Mesenteric fat pad (tissue), 1 donor: ENCODE results near the gene EPAS1. TPM values are rescaled to one million over a fixed set of nuclear protein-coding genes. Genes with fewer than 3 reads are reported as not detected.

Experiments used
- DNase-seq: peaks from one replicate; pipeline ENCODE4 v3.0.0-alpha.2; 2020; ENCODE audit warnings: low spot score
- total RNA-seq: library from RNA; stranded (reverse); fragmentation: NEBNext Ultra II Directional; extraction: Animal tissue kit (Norgen Biotek cat#: 25700); gene quantifications from one replicate; pipeline ENCODE4 v1.2.1, GENCODE V29; 2021
- donor health status: DM: yes; HTN: yes; CAD: no.

Gene EPAS1
- total RNA-seq, 1 donor from 2014 or later, result 717 TPM

DNA sequence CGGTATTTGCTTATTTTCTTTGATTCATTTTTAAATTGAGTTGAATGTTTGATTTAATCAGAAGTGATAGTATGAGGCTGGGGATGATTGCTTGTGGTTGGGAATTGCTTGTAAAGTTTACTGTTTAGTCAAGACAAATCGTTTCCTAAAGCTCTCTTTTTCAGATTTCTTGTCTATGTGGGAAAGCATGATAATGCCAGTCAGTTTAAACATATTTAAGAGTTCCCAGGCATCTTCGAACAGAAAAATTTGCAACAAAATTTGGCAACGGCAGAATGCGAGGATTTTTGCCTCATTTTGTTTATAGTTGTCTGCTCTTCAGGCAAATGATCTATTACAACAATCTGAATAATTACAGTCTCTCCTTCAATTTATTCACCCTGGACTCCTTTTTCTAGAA is 22.5 kb downstream of the EPAS1 start:
- DNase-seq, result no peak

GRCh38 chr2:46320141-46320567 is 22.9 kb downstream of the EPAS1 start:
- DNase-seq, result no peak

- no peak for DNase-seq
Observed at GRCh38 chr2:46323730-46324129, 26.5 kb downstream of the EPAS1 start.

DNA sequence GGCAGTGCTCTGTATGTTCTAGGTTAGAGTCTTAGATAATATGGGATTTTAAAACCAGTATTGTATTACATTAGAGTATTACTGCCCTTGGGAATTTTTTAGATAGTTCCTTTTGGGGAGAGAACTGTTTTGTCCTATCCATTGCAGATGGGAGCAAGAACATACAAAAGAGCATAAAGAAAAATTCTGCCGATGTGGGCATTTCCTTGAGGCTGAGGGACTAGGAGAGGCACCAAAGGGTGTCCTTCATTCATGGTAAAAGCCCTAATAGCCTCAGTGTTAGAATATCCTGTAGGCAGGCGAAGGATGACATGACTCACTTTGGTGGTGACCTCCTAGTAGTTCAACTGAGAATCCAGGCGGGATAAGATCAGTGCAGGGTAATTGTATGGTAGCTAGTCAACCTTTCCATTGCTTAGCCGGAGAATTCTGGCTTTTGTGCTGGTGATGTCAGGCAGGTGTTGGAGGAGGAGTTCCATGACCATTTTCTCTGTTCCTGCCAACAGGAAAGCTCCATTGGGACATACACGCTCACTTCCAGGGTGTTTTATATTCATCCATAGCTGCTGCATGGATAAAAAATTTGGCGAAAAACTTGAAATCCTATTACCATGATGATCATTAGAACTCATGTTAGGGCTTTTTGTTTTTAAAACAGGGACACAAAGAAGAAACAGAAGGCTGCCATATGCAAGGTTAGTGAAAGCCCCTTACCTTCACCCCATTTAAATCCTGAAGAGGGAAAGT is 28.1 kb downstream of the EPAS1 start:
- DNase-seq, result no peak

DNA sequence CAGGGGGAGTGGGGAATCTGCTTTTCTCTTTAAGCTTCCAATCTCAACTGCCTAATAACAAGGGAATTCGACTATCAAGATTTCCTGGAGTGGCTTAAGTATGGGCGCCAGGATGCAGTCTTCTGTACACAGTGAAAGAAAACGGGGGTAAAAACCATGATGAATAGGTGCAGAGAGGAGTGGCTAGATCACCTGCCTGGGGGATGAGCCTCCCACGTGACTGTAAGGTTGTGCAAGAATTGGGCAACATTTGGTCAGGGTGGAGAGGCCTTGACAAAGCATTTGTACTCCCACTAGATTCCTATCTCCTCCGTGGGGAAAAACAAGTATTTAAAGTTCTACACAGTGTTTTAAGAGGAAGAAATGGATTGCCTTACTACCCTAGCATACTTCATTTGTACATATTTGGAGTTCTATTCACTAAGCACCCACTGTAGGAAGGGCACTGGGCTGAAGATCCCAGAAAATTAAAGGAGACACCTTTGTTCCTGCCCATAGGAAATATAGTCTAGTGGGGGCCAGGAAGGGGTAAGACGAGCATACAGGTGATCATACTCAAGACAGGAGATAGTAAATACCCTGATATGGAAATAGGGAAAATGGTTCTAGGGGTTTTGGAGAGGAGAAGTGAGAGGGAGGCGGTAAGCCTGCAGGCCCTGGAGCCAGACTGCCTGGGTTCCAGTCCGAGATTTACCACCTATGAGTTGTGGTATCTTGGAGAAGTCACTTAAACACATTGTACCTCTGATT is 29.2 kb downstream of the EPAS1 start:
- DNase-seq, result no peak

- DNase-seq, result no peak
Observed at GRCh38 chr2:46327627-46328026, 30.4 kb downstream of the EPAS1 start.

GRCh38 chr2:46328291-46328690 is 31.1 kb downstream of the EPAS1 start:
- no peak for DNase-seq

DNA sequence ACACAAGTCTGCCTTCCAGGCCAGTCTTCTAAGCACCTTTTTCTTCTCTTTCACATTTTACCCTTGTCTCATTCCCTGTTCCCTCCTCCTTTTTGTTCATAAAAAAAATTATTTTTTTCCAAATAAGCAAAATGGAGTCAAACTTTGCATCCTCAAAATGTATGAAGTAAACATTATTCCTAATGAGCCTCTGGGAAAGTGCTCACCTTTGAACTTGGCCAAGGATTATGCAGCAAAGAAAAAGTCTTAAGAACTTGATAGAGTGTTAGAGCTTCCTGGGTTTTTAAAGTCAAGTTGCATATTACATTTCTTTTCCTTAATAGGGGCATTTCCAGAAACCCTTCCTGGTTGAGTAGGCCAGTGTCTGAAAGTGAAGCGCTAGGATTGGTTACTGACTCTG is 31.6 kb downstream of the EPAS1 start:
- no peak for DNase-seq

- DNase-seq, result no peak
Observed at GRCh38 chr2:46329340-46329739, 32.1 kb downstream of the EPAS1 start.

- no peak for DNase-seq
Observed at GRCh38 chr2:46329803-46330775, 32.9 kb downstream of the EPAS1 start.

DNA sequence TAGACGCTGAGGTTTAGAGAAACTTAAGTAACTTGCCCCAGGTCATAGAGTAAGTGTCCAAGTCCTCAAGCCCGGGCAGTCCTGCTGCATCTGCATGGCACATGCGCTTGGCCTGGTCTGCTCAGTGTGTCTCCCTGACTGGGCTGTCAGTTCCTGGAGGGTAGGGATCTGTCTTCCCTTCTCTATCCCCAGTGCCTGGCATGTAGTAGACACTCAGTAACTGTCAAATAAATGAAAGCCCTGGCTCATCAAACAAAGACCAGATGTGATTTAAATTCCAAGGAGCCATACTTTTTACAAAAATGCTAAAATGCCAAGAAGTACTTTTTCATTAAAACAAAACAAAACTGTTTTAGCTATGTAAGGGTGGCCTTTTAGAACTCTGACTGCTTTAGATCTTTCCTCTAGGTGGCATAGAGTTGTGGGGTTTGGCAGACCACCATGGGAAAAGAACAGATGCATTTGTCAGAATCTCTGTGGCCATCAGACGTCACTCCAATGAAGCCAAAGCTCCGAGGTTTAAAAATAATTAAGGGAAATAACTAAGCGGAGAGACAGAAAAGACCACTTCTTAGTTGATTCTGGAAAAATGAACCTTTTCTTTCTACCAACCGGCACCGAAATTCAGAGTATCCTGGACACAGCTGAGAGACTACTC is 34.0 kb downstream of the EPAS1 start:
- DNase-seq, result no peak

GRCh38 chr2:46332686-46333281 is 35.6 kb downstream of the EPAS1 start:
- no peak for DNase-seq

GRCh38 chr2:46333912-46334311 is 36.7 kb downstream of the EPAS1 start:
- no peak for DNase-seq

DNA sequence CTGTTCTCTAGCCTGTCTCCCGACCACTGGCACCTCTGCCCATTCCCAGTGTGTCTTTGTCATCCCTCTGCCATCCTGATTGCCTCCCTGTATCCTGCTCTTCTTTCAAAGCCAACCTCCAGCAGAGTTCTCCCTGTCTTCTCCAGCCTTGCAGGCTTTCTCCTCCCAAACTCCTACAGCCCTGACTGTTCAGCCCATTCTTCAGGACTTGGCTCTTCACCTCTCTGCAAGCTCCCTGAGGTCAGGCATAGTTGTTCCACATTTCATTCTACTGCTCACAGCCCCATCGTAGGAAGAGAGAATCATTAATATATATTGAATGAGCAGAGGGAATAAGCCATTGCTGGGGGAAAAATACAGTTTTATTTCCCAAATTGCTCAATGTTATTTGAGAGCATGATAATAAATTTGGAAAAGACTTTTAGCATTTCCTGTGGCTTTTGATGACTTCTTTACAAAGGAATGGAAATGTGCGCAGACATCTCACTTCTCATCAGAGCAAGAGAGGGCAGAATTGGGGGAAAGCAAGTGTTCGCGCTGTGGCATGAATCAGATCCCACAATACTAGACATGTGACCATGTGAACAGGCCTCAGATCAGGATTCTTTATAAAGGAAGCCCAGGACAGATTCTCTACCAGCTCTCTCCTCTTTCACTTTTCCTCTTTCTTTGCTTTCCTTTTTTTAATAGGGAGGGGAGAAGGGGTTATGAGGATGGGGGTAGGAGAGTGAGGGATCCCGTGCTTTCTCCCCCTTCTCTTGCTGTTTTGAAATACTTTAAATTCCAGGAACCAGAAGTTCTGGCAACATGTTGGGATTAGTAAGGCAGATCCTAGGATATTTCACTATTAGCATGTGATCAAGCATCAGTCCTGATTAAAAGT is 37.4 kb downstream of the EPAS1 start:
- no peak for DNase-seq

DNA sequence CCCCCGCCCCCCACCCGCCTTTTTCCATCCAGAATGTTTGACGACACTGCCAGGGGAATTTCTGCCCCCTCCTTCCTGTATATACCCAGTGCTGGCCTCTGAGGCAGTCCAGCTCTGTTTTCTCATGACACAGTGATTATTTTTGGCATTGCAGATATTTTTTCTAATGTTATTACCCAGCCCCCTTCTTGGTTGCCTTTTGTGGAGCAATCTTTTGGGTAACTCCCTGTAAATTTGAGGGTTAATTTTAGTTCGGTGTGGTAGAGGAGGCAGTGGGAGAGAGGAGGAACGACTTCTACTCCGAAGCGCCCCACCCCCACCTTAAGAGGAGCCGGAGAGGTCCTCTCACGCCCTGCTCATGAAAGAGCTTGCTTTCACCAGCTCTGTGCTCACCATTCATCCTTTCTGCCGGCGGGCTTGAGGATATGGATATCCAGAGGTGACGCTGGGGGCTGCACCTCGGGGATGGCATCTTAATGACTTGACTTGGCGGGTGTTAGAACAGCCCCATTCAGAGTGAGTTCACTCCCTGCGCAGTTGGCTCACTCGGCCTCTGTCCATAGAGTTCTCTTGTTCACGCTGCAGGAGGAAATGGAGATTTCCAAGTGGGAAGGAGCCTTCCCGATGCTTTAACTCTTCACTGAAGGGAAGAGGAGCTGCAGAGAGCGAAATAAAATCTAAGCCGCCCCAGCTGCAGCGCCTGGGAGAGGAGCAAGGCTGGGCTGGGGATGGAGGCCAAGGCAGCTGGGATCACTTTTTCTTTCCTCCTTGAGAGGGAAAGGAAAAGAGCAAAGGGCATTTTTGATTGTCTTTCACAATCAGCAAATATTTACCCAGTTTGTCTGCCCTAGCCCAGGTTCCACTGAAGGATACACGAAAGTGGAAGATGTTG is 38.4 kb downstream of the EPAS1 start:
- DNase-seq, result no peak

- no peak for DNase-seq
Observed at GRCh38 chr2:46336283-46336959, 39.2 kb downstream of the EPAS1 start.

GRCh38 chr2:46337208-46337994 is 40.2 kb downstream of the EPAS1 start:
- DNase-seq, result no peak
